Spinal cord (tissue), 10 donors: ENCODE data around the gene ZNF845. TPM values are rescaled to one million over a fixed set of nuclear protein-coding genes. Genes with fewer than 3 reads are reported as not detected.
"Not testable (repeated sequence)": the region's sequence is repeated elsewhere in the genome, so short reads cannot be mapped to it uniquely, and the experiment has no call there.

Experiments used
- DNase-seq, 6 donors: peaks; one replicate each; pipeline versions ENCODE4 v3.0.0 to v3.0.0-alpha.2; 2013 to 2015; ENCODE audit warnings: low spot score in 6 of 6, low read depth in 4 of 6
- H3K27ac ChIP-seq: one replicate; pipeline ENCODE4 v1.5.1; 2013; ENCODE audit warnings: low read depth, low read length, control low read depth
- H3K27me3 ChIP-seq: one replicate; pipeline ENCODE4 v1.6.1; 2013; ENCODE audit warnings: low read length; ENCODE audit not compliant: control insufficient read depth, insufficient read depth
- H3K36me3 ChIP-seq: one replicate; pipeline ENCODE4 v1.6.1; 2013; ENCODE audit warnings: low read length; ENCODE audit not compliant: control insufficient read depth, insufficient read depth
- H3K4me1 ChIP-seq: one replicate; pipeline ENCODE4 v1.6.1; 2013; ENCODE audit warnings: low read length; ENCODE audit not compliant: control insufficient read depth, insufficient read depth
- H3K4me3 ChIP-seq: one replicate; pipeline ENCODE4 v1.5.1; 2013; ENCODE audit warnings: low read depth, low read length, control low read depth
- H3K9me3 ChIP-seq: one replicate; pipeline ENCODE4 v1.6.1; 2013; ENCODE audit warnings: low read length; ENCODE audit not compliant: control insufficient read depth, insufficient read depth
- WGBS: methylation state at CpG from one replicate; pipeline ENCODE4 v1.1.5; 2013; ENCODE audit warnings: missing lambda C conversion rate; ENCODE audit not compliant: insufficient coverage; 5-methylcytosine and 5-hydroxymethylcytosine counted together
- polyA plus RNA-seq, 2 donors: library from polyadenylated mRNA; unstranded; fragments of 120-200 nt; gene quantifications; one replicate each; pipeline ENCODE4 v1.2.1, GENCODE V29; 2013; ENCODE audit not compliant: insufficient read length in 2 of 2
- total RNA-seq, 2 donors: library from RNA; depleted of rRNA in 1 of 2; stranded (reverse); fragments of 120-200 nt in 1 of 2; fragments of >200 nt in 1 of 2; gene quantifications; one replicate each; pipeline versions ENCODE4 v1.2.3 to v1.2.4, GENCODE V29; 2013 to 2014
- donor health status: healthy.

The ZNF845 gene
- total and polyA plus RNA-seq, 4 donors = 4.8 to 11.7 (median 8.7) TPM

- no peak for DNase-seq
- H3K4me3 ChIP-seq = no peak overlapping the region
- no peaks in the 10 kb centered on the region for H3K27me3 ChIP-seq
- WGBS = 79% methylated on average over 9 of the region's 14 CpGs
- no peaks in the 10 kb centered on the region for H3K9me3 ChIP-seq
- H3K36me3 ChIP-seq = no peaks in the 10 kb centered on the region
- H3K27ac ChIP-seq = no peak overlapping the region
- H3K4me1 ChIP-seq = peaks cover 14% of the 10 kb centered on the region
These were observed 1.1 kb upstream of the ZNF845 start for GRCh38 chr19:53332484-53332883.

DNA sequence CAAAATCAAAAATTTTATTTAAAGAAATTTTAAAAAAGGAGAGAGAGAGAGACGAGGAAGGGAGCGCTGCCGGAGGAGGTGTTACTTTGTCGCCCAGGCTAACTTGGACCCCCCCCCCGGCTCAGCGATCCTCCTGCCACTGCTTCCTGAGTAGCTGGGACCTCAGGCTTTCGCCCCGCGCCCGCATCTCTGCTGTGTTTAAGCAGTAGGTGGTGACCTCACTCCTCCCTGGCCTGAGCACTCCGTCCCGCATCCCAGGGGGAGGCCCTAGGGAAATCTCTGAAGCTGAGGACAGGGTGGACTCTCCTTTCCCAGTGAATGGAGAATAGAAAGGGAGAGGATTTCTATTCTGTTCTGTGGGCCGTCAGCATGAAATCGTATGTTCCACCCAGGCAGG is 485 bp upstream of the ZNF845 start:
- Histone ChIP-seq H3K4me1 (peaks cover 14% of the 10 kb centered on the region), H3K36me3 (no peaks in the 10 kb centered on the region), H3K27ac (peak overlapping the region; percentile 40), H3K27me3 (no peaks in the 10 kb centered on the region), H3K4me3 (peak overlapping the region; percentile 77), H3K9me3 (no peaks in the 10 kb centered on the region)
- 0% methylated on average over 10 of the region's 14 CpGs for WGBS
- no peak for DNase-seq

- not testable (repeated sequence) for H3K27ac ChIP-seq, DNase-seq, H3K27me3 ChIP-seq, H3K4me1 ChIP-seq, H3K9me3 ChIP-seq, H3K4me3 ChIP-seq
- WGBS = no CpG with 5 or more reads among the region's 4 CpGs
- peaks cover 38% of the 10 kb centered on the region for H3K36me3 ChIP-seq
These were observed 10.9 kb downstream of the ZNF845 start for GRCh38 chr19:53344403-53344802.

GRCh38 chr19:53355739-53356138 is 22.2 kb downstream of the ZNF845 start:
- peaks cover 5% of the 10 kb centered on the region for H3K36me3 ChIP-seq
- no peak for DNase-seq
- no peaks in the 10 kb centered on the region for H3K4me1 ChIP-seq
- no peak overlapping the region for H3K27ac ChIP-seq
- H3K4me3 ChIP-seq = no peak overlapping the region
- H3K9me3 ChIP-seq = peaks cover 6% of the 10 kb centered on the region
- no peaks in the 10 kb centered on the region for H3K27me3 ChIP-seq
- no CpG with 5 or more reads among the region's 1 CpG for WGBS

GRCh38 chr19:53357821-53358581 is 24.5 kb downstream of the ZNF845 start:
- WGBS = 67% methylated on average over 24 of the region's 35 CpGs

GRCh38 chr19:53360056-53360455 is 26.5 kb downstream of the ZNF845 start:
- WGBS = 95% methylated on average over 6 of the region's 10 CpGs
- not testable (repeated sequence) for H3K4me3 ChIP-seq, DNase-seq

More at GRCh38 chr19:53357821-53358581, 24.5 kb downstream of the ZNF845 start:
- H3K27ac ChIP-seq = no peak overlapping the region
- peaks cover 2% of the 10 kb centered on the region for H3K36me3 ChIP-seq
- H3K9me3 ChIP-seq = peaks cover 1% of the 10 kb centered on the region
- no peaks in the 10 kb centered on the region for H3K4me1 ChIP-seq
- no peak for DNase-seq
- no peaks in the 10 kb centered on the region for H3K27me3 ChIP-seq
- no peak overlapping the region for H3K4me3 ChIP-seq

GRCh38 chr19:53365134-53365898 is 31.8 kb downstream of the ZNF845 start, which contains the start of gene ZNF525:
Gene ZNF525, plus strand, starts transcription at chr19:53365705. Its CDS starts 6,577 bp downstream, at chr19:53372282.
- Histone ChIP-seq H3K4me1 (peaks cover 11% of the 10 kb centered on the region), H3K36me3 (no peaks in the 10 kb centered on the region), H3K4me3 (peak within 1 kb of the TSS; percentile 57), H3K27me3 (no peaks in the 10 kb centered on the region), H3K27ac (no peak within 1 kb of the TSS), H3K9me3 (no peaks in the 10 kb centered on the region)
- DNase-seq = peak; percentile 41 to 98 (median 76)
- 1% methylated on average over 42 of the region's 45 CpGs for WGBS

More at GRCh38 chr19:53360056-53360455, 26.5 kb downstream of the ZNF845 start:
- not testable (repeated sequence) for H3K4me1 ChIP-seq, H3K27me3 ChIP-seq, H3K27ac ChIP-seq, H3K36me3 ChIP-seq, H3K9me3 ChIP-seq

GRCh38 chr19:53365899-53366493 is 32.4 kb downstream of the ZNF845 start:
- Histone ChIP-seq H3K4me3 (peak overlapping the region; percentile 57), H3K36me3 (no peaks in the 10 kb centered on the region), H3K4me1 (peaks cover 11% of the 10 kb centered on the region), H3K27ac (no peak overlapping the region), H3K27me3 (no peaks in the 10 kb centered on the region), H3K9me3 (no peaks in the 10 kb centered on the region)
- WGBS = 0% methylated on average over 30 of the region's 32 CpGs
- no peak for DNase-seq

- H3K27ac ChIP-seq = no peak overlapping the region
- H3K4me3 ChIP-seq = no peak overlapping the region
- no peaks in the 10 kb centered on the region for H3K4me1 ChIP-seq
- 96% methylated on average over 4 of the region's 4 CpGs for WGBS
- peaks cover 4% of the 10 kb centered on the region for H3K36me3 ChIP-seq
- no peaks in the 10 kb centered on the region for H3K9me3 ChIP-seq
- H3K27me3 ChIP-seq = no peaks in the 10 kb centered on the region
- no peak for DNase-seq
These were observed 38.6 kb downstream of the ZNF845 start for GRCh38 chr19:53372196-53372595.
